NB4 (cell line): ENCODE data around the gene SMG1.

Source experiments
- CTCF ChIP-seq: IDR thresholded peaks from one replicate; pipeline ENCODE4 v1.5.1; 2012; ENCODE audit warnings: low read depth, low read length
- MYC ChIP-seq: IDR thresholded peaks from 2 replicates; pipeline ENCODE4 v1.6.1; 2011; ENCODE audit warnings: low read depth, low read length

GRCh38 chr16:18965555-18965954 lies 39.3 kb upstream of the SMG1 start:
- TF ChIP-seq CTCF (no peak), MYC (no peak)
